CD4-positive, alpha-beta T cell (primary cell): Measurements from ENCODE around the gene ACRBP. TPM values are rescaled to one million over a fixed set of nuclear protein-coding genes. Genes with fewer than 3 reads are reported as not detected.

Experiments
- ATAC-seq: fragments of 200-7000 bp; cut with Tn5 transposase; one replicate; pipeline ENCODE4 v1.10.0; 2022; ENCODE audit warnings: mild to moderate bottlenecking; ENCODE audit not compliant: poor library complexity
- CTCF ChIA-PET: fragments of 350-600 bp; sonication (Branson Sonifier 250); formaldehyde crosslinking; loops from one replicate; lab custom pipeline; 2021; ENCODE audit warnings: antibody characterized with exemption, inconsistent platforms; lab: Charles Lee
- POLR2A ChIA-PET: fragments of 350-600 bp; sonication (Branson Sonifier 250); formaldehyde crosslinking; loops from one replicate; lab custom pipeline; 2021; ENCODE audit warnings: antibody characterized with exemption, inconsistent platforms; lab: Charles Lee
- DNase-seq, 14 experiments: peaks; one replicate each; pipeline ENCODE4 v3.0.0-alpha.2; 2013 to 2020; ENCODE audit warnings: mixed read lengths in 2 of 14
- H3K27ac ChIP-seq, 2 donors: one replicate each; pipeline versions ENCODE4 v1.5.1 to v1.7.0; 2013; ENCODE audit warnings: low read length in 2 of 2, low read depth in 1 of 2, mild to moderate bottlenecking in 1 of 2
- H3K27me3 ChIP-seq, 2 experiments: 1 replicate in 1 of 2; 2 replicates in 1 of 2; pipeline versions ENCODE4 v1.6.1 to v1.7.0; 2013; ENCODE audit warnings: low read length in 2 of 2, control low read depth in 1 of 2, mild to moderate bottlenecking in 1 of 2, moderate library complexity in 1 of 2; ENCODE audit not compliant: insufficient read depth in 2 of 2, control insufficient read depth in 1 of 2
- H3K36me3 ChIP-seq: one replicate; pipeline ENCODE4 v1.6.1; 2013; ENCODE audit warnings: low read length, control low read depth; ENCODE audit not compliant: insufficient read depth
- H3K4me1 ChIP-seq: one replicate; pipeline ENCODE4 v1.6.1; 2013; ENCODE audit warnings: low read length, control low read depth; ENCODE audit not compliant: insufficient read depth
- H3K4me3 ChIP-seq: one replicate; pipeline ENCODE4 v1.5.1; 2013; ENCODE audit warnings: mild to moderate bottlenecking, low read length, moderate library complexity
- H3K9me3 ChIP-seq, 2 experiments: 1 replicate in 1 of 2; 2 replicates in 1 of 2; pipeline versions ENCODE4 v1.6.1 to v1.7.0; 2013; ENCODE audit warnings: low read length in 2 of 2, mild to moderate bottlenecking in 2 of 2, control low read depth in 1 of 2, moderate library complexity in 1 of 2; ENCODE audit not compliant: control insufficient read depth in 1 of 2, insufficient read depth in 1 of 2
- H3K27ac Mint-ChIP-seq: one replicate; pipeline ENCODE4 v1.8.0; 2020; ENCODE audit warnings: mixed read lengths
- H3K27me3 Mint-ChIP-seq: one replicate; pipeline ENCODE4 v1.8.0; 2021; ENCODE audit warnings: mixed read lengths
- H3K36me3 Mint-ChIP-seq: one replicate; pipeline ENCODE4 v1.8.0; 2021; ENCODE audit warnings: low read depth, mixed read lengths
- H3K4me1 Mint-ChIP-seq: one replicate; pipeline ENCODE4 v1.8.0; 2021; ENCODE audit warnings: low read depth, mixed read lengths
- H3K4me3 Mint-ChIP-seq: one replicate; pipeline ENCODE4 v1.8.0; 2020; ENCODE audit warnings: mild to moderate bottlenecking, mixed read lengths
- H3K9me3 Mint-ChIP-seq: one replicate; pipeline ENCODE4 v1.8.0; 2020; ENCODE audit warnings: mixed read lengths
- intact Hi-C, 2 experiments: fragments of 100-400 bp; cut with DNase I in 1 of 2; cut with micrococcal nuclease in 1 of 2; formaldehyde crosslinking; loops; one replicate each; pipeline versions ENCODE4 v1.15.1 to v1.9.0; 2023 to 2025; cut with DNase I, micrococcal nuclease
- total RNA-seq, 174 experiments: library from RNA in 2 of 174; stranded (reverse) in 2 of 174; gene quantifications; one replicate each; pipeline ENCODE4 v1.2.3 and lab custom pipeline; 2021 to 2026
- TF ChIP-seq, protein P1 (sequence below): fragments of 200-600 bp; IDR thresholded peaks from one replicate; pipeline ENCODE4 v1.8.0; 2022; ENCODE audit warnings: antibody characterized with exemption, mild to moderate bottlenecking

ACRBP gene
- total RNA-seq, 2 experiments from 2014 or later, result 0.58 to 0.95 TPM

DNA sequence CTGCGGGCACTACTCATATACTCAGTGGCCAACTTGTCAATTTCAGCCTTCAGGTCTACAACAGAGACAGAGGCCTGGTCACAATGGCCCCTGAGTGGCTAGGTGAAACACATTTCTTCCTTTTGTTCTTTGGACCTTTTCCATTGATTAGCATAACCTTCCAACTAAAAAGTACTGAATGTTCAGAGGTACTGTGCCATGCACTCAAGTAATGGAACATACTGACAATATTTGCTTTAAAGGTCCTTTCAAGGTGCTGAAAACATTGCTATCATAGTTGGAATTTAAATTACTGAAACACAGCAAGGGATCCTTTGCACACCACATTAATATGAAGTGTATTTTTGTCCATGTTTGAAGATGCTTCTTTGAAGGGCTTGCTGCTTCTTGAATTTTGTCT is 6.1 kb upstream of the ACRBP start:
- TF ChIP-seq, protein P1, sequence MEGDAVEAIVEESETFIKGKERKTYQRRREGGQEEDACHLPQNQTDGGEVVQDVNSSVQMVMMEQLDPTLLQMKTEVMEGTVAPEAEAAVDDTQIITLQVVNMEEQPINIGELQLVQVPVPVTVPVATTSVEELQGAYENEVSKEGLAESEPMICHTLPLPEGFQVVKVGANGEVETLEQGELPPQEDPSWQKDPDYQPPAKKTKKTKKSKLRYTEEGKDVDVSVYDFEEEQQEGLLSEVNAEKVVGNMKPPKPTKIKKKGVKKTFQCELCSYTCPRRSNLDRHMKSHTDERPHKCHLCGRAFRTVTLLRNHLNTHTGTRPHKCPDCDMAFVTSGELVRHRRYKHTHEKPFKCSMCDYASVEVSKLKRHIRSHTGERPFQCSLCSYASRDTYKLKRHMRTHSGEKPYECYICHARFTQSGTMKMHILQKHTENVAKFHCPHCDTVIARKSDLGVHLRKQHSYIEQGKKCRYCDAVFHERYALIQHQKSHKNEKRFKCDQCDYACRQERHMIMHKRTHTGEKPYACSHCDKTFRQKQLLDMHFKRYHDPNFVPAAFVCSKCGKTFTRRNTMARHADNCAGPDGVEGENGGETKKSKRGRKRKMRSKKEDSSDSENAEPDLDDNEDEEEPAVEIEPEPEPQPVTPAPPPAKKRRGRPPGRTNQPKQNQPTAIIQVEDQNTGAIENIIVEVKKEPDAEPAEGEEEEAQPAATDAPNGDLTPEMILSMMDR, result no peak
- Histone ChIP-seq H3K27ac (no peak overlapping the region), H3K9me3 (no peaks in the 10 kb centered on the region), H3K27me3 (no peaks in the 10 kb centered on the region), H3K4me1 (peaks cover 2% of the 10 kb centered on the region), H3K36me3 (peaks cover 73% of the 10 kb centered on the region), H3K4me3 (no peak overlapping the region)
- Mint-ChIP-seq H3K27ac (no peak overlapping the region), H3K27me3 (no peaks in the 10 kb centered on the region), H3K4me3 (no peak overlapping the region), H3K36me3 (peaks cover 74% of the 10 kb centered on the region), H3K4me1 (peaks cover 7% of the 10 kb centered on the region), H3K9me3 (no peaks in the 10 kb centered on the region)
- CTCF ChIA-PET, result no interaction called here
- ATAC-seq (no peak), DNase-seq (no peak)
- POLR2A ChIA-PET, result interaction anchor here (1.0 kb wide), 1 partner anchor 11 kb away, joined by 3 read pairs; no protein-coding TSS in a partner anchor
- intact Hi-C loops, result no loop called here

DNA sequence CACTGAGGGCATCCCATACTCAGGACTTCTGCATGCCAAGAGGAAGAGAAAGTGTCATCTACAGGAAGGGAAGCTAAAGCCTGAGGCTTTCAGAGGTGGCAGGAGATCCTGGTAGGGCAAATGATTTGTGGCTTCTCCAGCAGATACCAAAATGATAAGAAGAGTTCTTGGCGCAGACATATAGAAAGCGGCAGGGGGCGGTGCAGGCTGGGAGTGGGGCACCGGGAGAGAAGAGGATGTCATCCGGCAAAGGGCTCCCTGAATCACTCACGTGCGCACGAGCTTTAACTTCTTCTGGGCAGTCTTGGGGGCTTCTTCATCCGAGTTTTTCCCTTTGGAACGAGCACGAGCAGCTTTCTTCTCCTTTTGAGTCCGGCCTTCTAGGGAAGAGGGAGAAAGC is 5.2 kb upstream of the ACRBP start:
- ATAC-seq (no peak), DNase-seq (no peak)
- H3K27ac ChIP-seq, result no peak overlapping the region
- TF ChIP-seq, protein P1, result no peak
- peaks cover 4% of the 10 kb centered on the region for H3K4me1 Mint-ChIP-seq
- no peaks in the 10 kb centered on the region for H3K27me3 Mint-ChIP-seq
- intact Hi-C loops, result no loop called here
- no peak overlapping the region for H3K4me3 Mint-ChIP-seq
- no peaks in the 10 kb centered on the region for H3K9me3 ChIP-seq
- H3K9me3 Mint-ChIP-seq, result no peaks in the 10 kb centered on the region
- POLR2A ChIA-PET, result interaction anchor here (1.0 kb wide), 1 partner anchor 10 kb away, joined by 3 read pairs; no protein-coding TSS in a partner anchor
- peaks cover 73% of the 10 kb centered on the region for H3K36me3 Mint-ChIP-seq
- no peak overlapping the region for H3K4me3 ChIP-seq
- peaks cover 68% of the 10 kb centered on the region for H3K36me3 ChIP-seq
- H3K4me1 ChIP-seq, result no peaks in the 10 kb centered on the region
- CTCF ChIA-PET, result interaction anchor here (0.7 kb wide), 1 partner anchor 84 kb away, joined by 3 read pairs; no protein-coding TSS in a partner anchor
- no peaks in the 10 kb centered on the region for H3K27me3 ChIP-seq
- no peak overlapping the region for H3K27ac Mint-ChIP-seq

DNA sequence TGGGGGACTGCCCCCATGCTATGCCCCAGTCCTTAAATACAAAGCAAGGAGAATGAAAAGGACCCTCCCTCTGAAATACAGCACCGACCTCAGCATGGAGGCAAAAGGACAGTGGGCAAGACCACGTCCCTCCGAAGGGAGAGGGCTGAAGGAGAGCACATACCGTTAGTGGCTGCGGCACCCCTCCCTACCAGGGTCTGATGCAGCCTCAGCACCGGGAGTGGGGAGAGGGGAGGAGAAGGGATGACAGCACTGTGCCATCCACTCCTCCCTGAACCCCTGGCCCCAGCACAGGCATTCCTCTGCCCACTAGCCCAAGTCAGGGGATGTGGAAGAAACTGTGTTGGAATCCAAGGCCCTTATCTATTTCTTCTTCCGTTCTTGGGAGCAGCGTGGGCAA is 3.6 kb upstream of the ACRBP start:
- Histone ChIP-seq H3K27me3 (no peaks in the 10 kb centered on the region), H3K9me3 (no peaks in the 10 kb centered on the region), H3K27ac (no peak overlapping the region), H3K36me3 (peaks cover 59% of the 10 kb centered on the region), H3K4me3 (no peak overlapping the region), H3K4me1 (peaks cover 9% of the 10 kb centered on the region)
- TF ChIP-seq, protein P1, result no peak
- Mint-ChIP-seq H3K4me1 (peaks cover 12% of the 10 kb centered on the region), H3K27ac (no peak overlapping the region), H3K9me3 (no peaks in the 10 kb centered on the region), H3K36me3 (peaks cover 71% of the 10 kb centered on the region), H3K4me3 (no peak overlapping the region), H3K27me3 (no peaks in the 10 kb centered on the region)
- CTCF ChIA-PET, result no interaction called here
- ATAC-seq (no peak), DNase-seq (no peak)
- POLR2A ChIA-PET, result no interaction called here
- intact Hi-C loops, result no loop called here
